Activated naive CD4-positive, alpha-beta T cell treated with anti-CD3 and anti-CD28 coated beads, Interleukin-2, amount 10 ng/mL, durations not matched to agents 7 days and 5 days (primary cell): Measurements from ENCODE around the gene RAB30.

Experiments used
- CTCF ChIA-PET: fragments of 350-600 bp; sonication (Branson Sonifier 250); formaldehyde crosslinking; loops from one replicate; lab custom pipeline; 2021; ENCODE audit warnings: antibody characterized with exemption; lab: Charles Lee
- DNase-seq: peaks from one replicate; pipeline ENCODE4 v3.0.0-alpha.2; 2020
- H3K27ac Mint-ChIP-seq: one replicate; pipeline ENCODE4 v1.8.0; 2021; ENCODE audit warnings: mild to moderate bottlenecking, moderate library complexity, mixed read lengths
- H3K27me3 Mint-ChIP-seq: one replicate; pipeline ENCODE4 v1.8.0; 2021; ENCODE audit warnings: mild to moderate bottlenecking, mixed read lengths
- H3K36me3 Mint-ChIP-seq: one replicate; pipeline ENCODE4 v1.8.0; 2021; ENCODE audit warnings: mixed read lengths
- H3K4me1 Mint-ChIP-seq: one replicate; pipeline ENCODE4 v1.8.0; 2021; ENCODE audit warnings: mixed read lengths
- H3K4me3 Mint-ChIP-seq: one replicate; pipeline ENCODE4 v1.8.0; 2021; ENCODE audit warnings: mild to moderate bottlenecking, moderate library complexity, mixed read lengths
- H3K9me3 Mint-ChIP-seq: one replicate; pipeline ENCODE4 v1.8.0; 2021; ENCODE audit warnings: mixed read lengths

RAB30 gene

GRCh38 chr11:83006877-83007330 is 64.8 kb downstream of the RAB30 start:
- DNase-seq: peak; percentile 21
- Mint-ChIP-seq H3K36me3 (peaks cover 7% of the 10 kb centered on the region), H3K9me3 (no peaks in the 10 kb centered on the region), H3K4me3 (no peak overlapping the region), H3K27me3 (no peaks in the 10 kb centered on the region), H3K27ac (peak overlapping the region; percentile 51), H3K4me1 (peaks cover 48% of the 10 kb centered on the region)
- CTCF ChIA-PET: interaction anchor here (0.7 to 1.8 kb wide), 5 partner anchors 11 to 69 kb away, joined by 3 to 6 read pairs (median 3); no protein-coding TSS in a partner anchor

DNA sequence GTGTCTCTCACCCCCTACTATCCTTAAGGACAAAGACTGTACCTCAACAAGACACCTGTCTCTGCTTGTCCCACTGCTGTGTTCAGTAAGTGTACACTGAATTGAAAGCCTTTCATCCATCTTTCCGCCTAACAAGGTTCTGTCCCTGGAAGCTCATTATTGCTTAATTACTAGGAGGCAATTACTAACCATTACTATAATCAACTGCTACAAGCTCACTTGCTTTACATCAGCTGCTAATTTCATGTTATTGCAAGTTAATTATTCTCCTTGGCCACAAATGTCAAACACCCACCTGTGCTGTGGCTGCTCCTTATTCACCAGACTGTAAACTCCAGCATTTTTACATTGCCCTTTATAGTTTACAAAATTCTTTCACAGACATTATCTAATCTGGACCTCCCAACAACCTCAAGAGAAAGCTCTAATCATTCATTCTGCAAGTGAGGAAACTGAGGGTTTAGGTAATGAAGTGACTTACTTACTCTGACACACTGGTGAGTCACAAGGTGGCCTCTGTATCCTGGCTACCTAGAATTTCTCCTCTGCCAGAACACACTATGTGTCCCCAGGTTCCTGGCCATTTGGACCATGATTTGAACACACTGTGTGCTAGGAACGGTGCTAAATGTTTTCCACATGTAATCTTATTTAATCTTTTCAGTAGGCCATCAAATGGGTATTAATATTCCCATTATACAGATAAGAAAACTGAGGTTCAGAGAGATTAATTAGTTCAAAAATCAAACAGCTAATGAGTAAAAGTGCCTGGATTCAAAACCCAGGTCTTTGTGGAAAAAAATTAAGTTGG is 66.7 kb downstream of the RAB30 start:
- H3K4me3 Mint-ChIP-seq: no peak overlapping the region
- H3K27ac Mint-ChIP-seq: no peak overlapping the region
- CTCF ChIA-PET: no interaction called here
- H3K4me1 Mint-ChIP-seq: peaks cover 53% of the 10 kb centered on the region
- H3K27me3 Mint-ChIP-seq: no peaks in the 10 kb centered on the region
- peaks cover 7% of the 10 kb centered on the region for H3K36me3 Mint-ChIP-seq
- DNase-seq: no peak
- H3K9me3 Mint-ChIP-seq: no peaks in the 10 kb centered on the region

DNA sequence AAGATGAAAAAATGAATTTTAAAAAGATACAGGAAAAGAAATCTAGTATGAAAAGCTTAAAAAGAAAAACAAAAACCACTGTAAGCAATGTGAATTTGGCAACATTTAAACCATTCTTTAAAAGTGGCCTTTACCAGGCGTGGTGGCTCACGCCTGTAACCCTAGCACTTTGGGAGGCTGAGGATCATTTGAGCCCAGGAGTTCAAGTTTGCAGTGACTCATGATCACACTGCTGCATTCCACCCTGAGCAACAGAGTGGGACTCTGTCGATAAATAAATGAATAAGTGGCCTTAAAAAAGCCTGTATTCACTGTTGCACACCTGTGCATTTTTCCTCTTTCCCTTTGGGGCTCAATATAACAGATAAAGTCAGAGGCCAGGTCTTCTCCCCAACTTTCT is 69.2 kb downstream of the RAB30 start:
- CTCF ChIA-PET: no interaction called here
- H3K4me3 Mint-ChIP-seq: no peak overlapping the region
- peaks cover 44% of the 10 kb centered on the region for H3K4me1 Mint-ChIP-seq
- no peaks in the 10 kb centered on the region for H3K27me3 Mint-ChIP-seq
- H3K27ac Mint-ChIP-seq: no peak overlapping the region
- no peaks in the 10 kb centered on the region for H3K36me3 Mint-ChIP-seq
- no peak for DNase-seq
- no peaks in the 10 kb centered on the region for H3K9me3 Mint-ChIP-seq

DNA sequence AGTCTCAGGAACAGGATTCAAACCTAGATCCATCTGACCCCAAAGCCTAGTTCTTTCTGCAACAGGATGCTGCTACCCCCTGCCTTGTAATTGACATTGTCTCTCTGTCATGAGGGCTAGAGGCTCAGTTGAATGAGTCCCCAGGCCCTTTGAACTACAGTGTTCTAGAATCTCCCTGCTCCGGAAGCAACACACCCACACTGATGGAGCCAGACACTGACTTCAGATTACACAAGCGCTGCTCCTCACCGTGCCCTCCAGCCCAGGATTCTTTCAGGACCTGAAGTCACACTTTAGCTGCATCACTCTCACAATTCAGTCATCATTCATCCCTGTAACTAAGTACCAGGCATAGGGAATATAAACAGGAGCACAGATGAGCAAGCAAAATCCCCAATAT is 69.6 kb downstream of the RAB30 start:
- Mint-ChIP-seq H3K4me3 (no peak overlapping the region), H3K9me3 (no peaks in the 10 kb centered on the region), H3K27me3 (no peaks in the 10 kb centered on the region), H3K4me1 (peaks cover 40% of the 10 kb centered on the region), H3K27ac (peak overlapping the region; percentile 20), H3K36me3 (no peaks in the 10 kb centered on the region)
- peak; percentile 26 for DNase-seq
- CTCF ChIA-PET: no interaction called here

DNA sequence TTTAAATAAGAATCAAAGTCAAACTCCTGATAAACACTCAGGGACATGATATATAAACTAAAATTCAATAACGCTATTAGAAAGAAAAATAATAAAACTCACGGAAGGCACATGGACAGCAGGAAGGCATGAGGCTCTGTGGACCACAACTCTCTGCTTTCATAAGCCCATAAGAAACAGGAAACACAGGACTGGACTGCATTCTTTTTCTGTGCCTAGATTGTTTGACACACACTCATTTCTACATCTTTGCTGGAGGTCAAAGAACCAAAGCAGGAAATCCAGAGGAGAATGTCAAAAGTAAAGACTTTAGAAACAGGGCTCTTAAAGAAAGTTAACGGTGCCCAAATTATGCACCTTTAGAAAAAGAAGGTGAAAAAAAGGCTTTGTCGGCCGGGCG is 71.3 kb downstream of the RAB30 start:
- peaks cover 4% of the 10 kb centered on the region for H3K36me3 Mint-ChIP-seq
- no peaks in the 10 kb centered on the region for H3K9me3 Mint-ChIP-seq
- no peak overlapping the region for H3K27ac Mint-ChIP-seq
- DNase-seq: no peak
- H3K27me3 Mint-ChIP-seq: no peaks in the 10 kb centered on the region
- CTCF ChIA-PET: interaction anchor here (1.1 kb wide), 1 partner anchor 85 kb away, joined by 3 read pairs; no protein-coding TSS in a partner anchor
- H3K4me3 Mint-ChIP-seq: no peak overlapping the region
- H3K4me1 Mint-ChIP-seq: peaks cover 32% of the 10 kb centered on the region

- Mint-ChIP-seq H3K27ac (no peak overlapping the region), H3K36me3 (peaks cover 5% of the 10 kb centered on the region), H3K9me3 (no peaks in the 10 kb centered on the region), H3K4me3 (no peak overlapping the region), H3K27me3 (no peaks in the 10 kb centered on the region), H3K4me1 (peaks cover 22% of the 10 kb centered on the region)
- no peak for DNase-seq
- CTCF ChIA-PET: interaction anchor here (1.0 kb wide), 1 partner anchor 72 kb away, joined by 3 read pairs; the partner anchor contains the start of gene RAB30
Observed at GRCh38 chr11:82999232-82999631, 72.5 kb downstream of the RAB30 start.

DNA sequence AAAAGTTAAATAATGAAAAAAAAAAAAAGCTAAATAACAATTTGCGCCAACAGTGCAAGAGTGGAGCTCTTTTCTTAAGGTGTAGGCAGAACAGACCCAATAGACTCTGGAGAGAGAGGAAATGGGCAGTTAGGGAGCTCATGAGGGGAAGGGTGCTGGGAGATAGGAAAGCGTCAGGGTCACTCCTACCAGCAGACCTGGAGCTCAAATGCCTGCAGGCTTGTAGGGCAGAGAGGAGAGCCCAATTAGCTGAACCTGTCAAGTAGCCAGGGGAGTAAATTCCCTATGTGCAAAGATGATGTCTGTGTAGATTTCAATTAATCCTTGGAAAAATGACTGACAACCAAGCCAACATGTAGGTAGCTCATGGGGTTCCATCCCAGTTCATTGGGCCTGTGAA is 73.0 kb downstream of the RAB30 start:
- H3K4me3 Mint-ChIP-seq: no peak overlapping the region

GRCh38 chr11:82996966-82997606 is 74.6 kb downstream of the RAB30 start:
- CTCF ChIA-PET: no interaction called here

More for the DNA sequence above, 73.0 kb downstream of the RAB30 start:
- Mint-ChIP-seq H3K4me1 (peaks cover 22% of the 10 kb centered on the region), H3K9me3 (no peaks in the 10 kb centered on the region), H3K27ac (no peak overlapping the region), H3K36me3 (peaks cover 7% of the 10 kb centered on the region), H3K27me3 (no peaks in the 10 kb centered on the region)
- CTCF ChIA-PET: interaction anchor here (1.0 kb wide), 1 partner anchor 73 kb away, joined by 3 read pairs; the partner anchor contains the start of gene RAB30
- no peak for DNase-seq

GRCh38 chr11:82995754-82996398 is 75.8 kb downstream of the RAB30 start:
- CTCF ChIA-PET: interaction anchor here (1.2 to 1.7 kb wide), 3 partner anchors 9 to 129 kb away, joined by 3 to 6 read pairs (median 4); no protein-coding TSS in a partner anchor

More at GRCh38 chr11:82996966-82997606, 74.6 kb downstream of the RAB30 start:
- Mint-ChIP-seq H3K27me3 (no peaks in the 10 kb centered on the region), H3K9me3 (no peaks in the 10 kb centered on the region), H3K4me1 (peaks cover 16% of the 10 kb centered on the region), H3K4me3 (no peak overlapping the region), H3K27ac (no peak overlapping the region), H3K36me3 (peaks cover 12% of the 10 kb centered on the region)
- DNase-seq: no peak

DNA sequence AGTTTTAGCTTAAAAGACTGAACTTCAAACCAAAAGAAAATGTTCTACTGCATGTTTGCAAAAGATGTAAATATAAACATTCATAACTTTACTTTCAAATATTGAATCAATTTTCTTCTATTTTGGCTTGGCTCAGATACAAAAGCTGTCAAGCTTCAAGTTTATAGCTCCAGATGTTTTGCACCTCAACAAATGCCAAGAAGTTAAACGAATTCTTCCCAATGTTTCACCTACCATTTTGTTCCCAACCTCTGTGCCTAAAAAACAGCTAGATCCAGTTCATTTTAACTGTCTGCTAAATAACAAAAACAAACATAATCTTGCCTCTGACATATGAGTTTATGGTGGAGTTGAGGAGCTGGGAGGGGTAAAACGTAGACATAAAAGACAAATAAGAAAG is 76.5 kb downstream of the RAB30 start:
- no peak for DNase-seq
- no peak overlapping the region for H3K4me3 Mint-ChIP-seq
- no peak overlapping the region for H3K27ac Mint-ChIP-seq
- peaks cover 12% of the 10 kb centered on the region for H3K36me3 Mint-ChIP-seq
- no peaks in the 10 kb centered on the region for H3K27me3 Mint-ChIP-seq
- CTCF ChIA-PET: interaction anchor here (1.2 to 1.7 kb wide), 3 partner anchors 9 to 128 kb away, joined by 3 to 6 read pairs (median 4); no protein-coding TSS in a partner anchor
- peaks cover 9% of the 10 kb centered on the region for H3K4me1 Mint-ChIP-seq
- H3K9me3 Mint-ChIP-seq: no peaks in the 10 kb centered on the region

More at GRCh38 chr11:82995754-82996398, 75.8 kb downstream of the RAB30 start:
- no peak overlapping the region for H3K27ac Mint-ChIP-seq
- peaks cover 12% of the 10 kb centered on the region for H3K4me1 Mint-ChIP-seq
- no peaks in the 10 kb centered on the region for H3K27me3 Mint-ChIP-seq
- no peak overlapping the region for H3K4me3 Mint-ChIP-seq
- peaks cover 12% of the 10 kb centered on the region for H3K36me3 Mint-ChIP-seq
- no peak for DNase-seq
- no peaks in the 10 kb centered on the region for H3K9me3 Mint-ChIP-seq

- no peaks in the 10 kb centered on the region for H3K9me3 Mint-ChIP-seq
- no peak overlapping the region for H3K27ac Mint-ChIP-seq
- peaks cover 7% of the 10 kb centered on the region for H3K4me1 Mint-ChIP-seq
- peaks cover 12% of the 10 kb centered on the region for H3K36me3 Mint-ChIP-seq
- CTCF ChIA-PET: interaction anchor here (1.2 to 1.7 kb wide), 2 partner anchors 8 to 128 kb away, joined by 3 to 6 read pairs; no protein-coding TSS in a partner anchor
- H3K4me3 Mint-ChIP-seq: no peak overlapping the region
- H3K27me3 Mint-ChIP-seq: no peaks in the 10 kb centered on the region
- DNase-seq: no peak
Observed at GRCh38 chr11:82994604-82995230, 77.0 kb downstream of the RAB30 start.

DNA sequence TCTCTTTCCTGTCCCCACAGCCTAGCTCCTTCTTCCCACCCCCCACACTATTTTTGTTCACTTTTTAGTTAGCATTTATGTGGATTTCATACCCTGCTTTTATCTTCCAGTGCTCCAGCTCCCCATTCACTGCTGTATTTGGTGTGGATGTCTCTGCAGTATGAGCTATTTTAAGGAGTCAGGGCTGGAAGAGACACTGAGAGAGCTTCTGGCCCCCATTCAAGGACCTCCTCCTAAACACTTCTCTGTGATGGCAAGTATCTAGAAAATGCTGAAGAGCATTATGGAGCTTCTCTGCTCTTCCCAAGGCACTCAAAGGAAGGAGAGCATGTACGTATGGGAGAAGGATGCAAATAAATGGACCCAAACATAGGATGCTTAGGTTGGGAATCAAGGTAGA is 79.5 kb downstream of the RAB30 start:
- no peak overlapping the region for H3K4me3 Mint-ChIP-seq

DNA sequence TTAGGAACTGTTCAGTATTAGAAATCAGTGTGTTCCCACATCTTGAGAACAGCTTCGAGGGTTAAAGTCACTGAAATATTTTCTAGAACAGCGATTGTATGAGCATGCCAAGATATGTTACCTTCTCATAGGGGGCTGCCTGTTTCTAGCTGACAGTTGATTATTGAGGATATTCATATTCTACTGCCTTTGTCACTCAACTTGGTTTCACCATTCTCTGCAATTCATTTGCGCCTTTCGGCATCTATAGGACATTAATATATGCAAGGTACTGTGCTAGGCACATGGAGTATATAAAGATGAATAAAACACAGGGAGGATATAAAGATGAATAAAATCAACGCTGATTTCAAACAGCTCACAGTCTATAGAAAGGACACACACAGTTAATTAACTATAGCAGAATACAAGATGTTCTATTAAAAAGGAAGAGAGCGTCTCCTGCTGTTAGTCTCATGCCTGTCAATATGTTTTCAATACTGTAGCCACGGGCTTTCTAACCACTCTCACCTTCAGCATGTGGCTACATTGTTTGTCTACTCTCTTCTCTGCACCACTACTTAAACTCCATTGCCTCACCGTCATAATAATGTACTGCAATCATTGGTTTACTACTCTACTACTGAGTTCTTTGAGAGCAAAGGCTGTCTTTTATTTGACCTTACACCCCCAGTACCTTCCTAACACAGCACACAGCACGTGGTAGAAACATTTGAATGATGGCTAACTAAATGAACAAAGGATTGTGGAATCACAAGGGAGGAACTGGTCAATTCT is 81.9 kb downstream of the RAB30 start:
- H3K27ac Mint-ChIP-seq: no peak overlapping the region
- H3K27me3 Mint-ChIP-seq: no peaks in the 10 kb centered on the region
- DNase-seq: no peak
- no peaks in the 10 kb centered on the region for H3K4me1 Mint-ChIP-seq
- H3K36me3 Mint-ChIP-seq: peaks cover 16% of the 10 kb centered on the region
- no peak overlapping the region for H3K4me3 Mint-ChIP-seq
- CTCF ChIA-PET: interaction anchor here (0.7 to 1.1 kb wide), 4 partner anchors 55 to 319 kb away, joined by 3 to 5 read pairs (median 4); no protein-coding TSS in a partner anchor
- H3K9me3 Mint-ChIP-seq: no peaks in the 10 kb centered on the region

More for the DNA sequence above, 79.5 kb downstream of the RAB30 start:
- Mint-ChIP-seq H3K9me3 (no peaks in the 10 kb centered on the region), H3K27ac (peak overlapping the region; percentile 39), H3K4me1 (peaks cover 4% of the 10 kb centered on the region), H3K27me3 (no peaks in the 10 kb centered on the region), H3K36me3 (peaks cover 15% of the 10 kb centered on the region)
- DNase-seq: no peak
- CTCF ChIA-PET: interaction anchor here (0.7 kb wide), 1 partner anchor 90 kb away, joined by 3 read pairs; the partner anchor contains the start of gene DDIAS
